Measurements from ENCODE around the gene B3GNT5. TPM values are rescaled to one million over a fixed set of nuclear protein-coding genes. Genes with fewer than 3 reads are reported as not detected.

The B3GNT5 gene
- total RNA-seq: 19.2 TPM

- no peak for FAIRE-seq
- DNase-seq (ENCODE audit: low spot score in 2 of 2): no peak
Observed at GRCh38 chr3:183252973-183253527, at the start of gene B3GNT5. Gene B3GNT5, plus strand, starts transcription at chr3:183253253. Its CDS starts 16,546 bp downstream, at chr3:183269799.

- no peak for FAIRE-seq
Observed at GRCh38 chr3:183203670-183204069, 49.4 kb upstream of the B3GNT5 start.

GRCh38 chr3:183208260-183208659 lies 44.8 kb upstream of the B3GNT5 start:
- FAIRE-seq (no peak), DNase-seq (ENCODE audit: low spot score in 2 of 2) (no peak)

More at GRCh38 chr3:183203670-183204069, 49.4 kb upstream of the B3GNT5 start:
- no peak for DNase-seq (ENCODE audit: low spot score in 2 of 2)

GRCh38 chr3:183208800-183209199 lies 44.3 kb upstream of the B3GNT5 start:
- DNase-seq (ENCODE audit: low spot score in 2 of 2) (no peak), FAIRE-seq (no peak)

- FAIRE-seq: no peak
Observed at GRCh38 chr3:183210341-183210740, 42.7 kb upstream of the B3GNT5 start.

GRCh38 chr3:183210862-183211341 lies 42.2 kb upstream of the B3GNT5 start:
- DNase-seq (ENCODE audit: low spot score in 2 of 2): no peak
- no peak for FAIRE-seq

More at GRCh38 chr3:183210341-183210740, 42.7 kb upstream of the B3GNT5 start:
- no peak for DNase-seq (ENCODE audit: low spot score in 2 of 2)

GRCh38 chr3:183211352-183211751 lies 41.7 kb upstream of the B3GNT5 start:
- DNase-seq (ENCODE audit: low spot score in 2 of 2) (no peak), FAIRE-seq (no peak)

GRCh38 chr3:183212096-183212495 lies 41.0 kb upstream of the B3GNT5 start:
- DNase-seq (ENCODE audit: low spot score in 2 of 2) (no peak), FAIRE-seq (no peak)

- FAIRE-seq (no peak), DNase-seq (ENCODE audit: low spot score in 2 of 2) (no peak)
Observed at GRCh38 chr3:183212565-183212964, 40.5 kb upstream of the B3GNT5 start.

GRCh38 chr3:183213415-183214276 lies 39.4 kb upstream of the B3GNT5 start:
- no peak for DNase-seq (ENCODE audit: low spot score in 2 of 2)
- no peak for FAIRE-seq

GRCh38 chr3:183214277-183214612 lies 38.8 kb upstream of the B3GNT5 start:
- FAIRE-seq (no peak), DNase-seq (ENCODE audit: low spot score in 2 of 2) (no peak)

GRCh38 chr3:183215591-183216202 lies 37.4 kb upstream of the B3GNT5 start:
- no peak for FAIRE-seq
- DNase-seq (ENCODE audit: low spot score in 2 of 2): no peak

- no peak for FAIRE-seq
- no peak for DNase-seq (ENCODE audit: low spot score in 2 of 2)
Observed at GRCh38 chr3:183217548-183218332, 35.3 kb upstream of the B3GNT5 start.

GRCh38 chr3:183218826-183219225 lies 34.2 kb upstream of the B3GNT5 start:
- DNase-seq (ENCODE audit: low spot score in 2 of 2): no peak
- FAIRE-seq: no peak

- FAIRE-seq: no peak
- DNase-seq (ENCODE audit: low spot score in 2 of 2): no peak
Observed at GRCh38 chr3:183220828-183221227, 32.2 kb upstream of the B3GNT5 start.

GRCh38 chr3:183222631-183223235 lies 30.3 kb upstream of the B3GNT5 start:
- no peak for DNase-seq (ENCODE audit: low spot score in 2 of 2)
- no peak for FAIRE-seq

GRCh38 chr3:183224180-183224970 lies 28.7 kb upstream of the B3GNT5 start:
- DNase-seq (ENCODE audit: low spot score in 2 of 2): no peak
- FAIRE-seq: no peak

- DNase-seq (ENCODE audit: low spot score in 2 of 2): no peak
- no peak for FAIRE-seq
Observed at GRCh38 chr3:183226333-183226890, 26.6 kb upstream of the B3GNT5 start.

- FAIRE-seq (no peak), DNase-seq (ENCODE audit: low spot score in 2 of 2) (no peak)
Observed at GRCh38 chr3:183227586-183227985, 25.5 kb upstream of the B3GNT5 start.
